Measurements from ENCODE around the gene IRX2.

DNA sequence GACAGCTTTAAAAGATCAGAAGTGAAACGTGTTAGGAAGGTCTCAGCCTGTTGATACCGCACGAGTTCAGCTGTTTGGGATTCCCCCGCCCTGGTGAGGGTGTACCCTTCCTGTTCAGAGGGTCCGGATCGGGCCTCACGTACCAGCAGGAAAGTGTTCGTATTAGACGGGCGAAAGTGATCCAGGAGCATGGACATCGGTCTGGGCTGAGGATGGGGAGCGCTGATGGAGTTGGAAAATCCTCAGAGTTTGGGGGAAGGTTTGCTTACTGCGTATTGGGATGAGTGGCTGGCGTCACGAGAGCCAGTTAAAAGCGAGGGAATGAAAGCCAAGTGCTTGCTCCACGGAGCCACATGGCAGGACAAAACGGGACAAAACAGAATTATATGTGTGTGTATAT lies 47.4 kb downstream of the IRX2 start:
- TF ChIP-seq CTCF (conservative IDR thresholded peaks at IDR 0.05): no peak
- TF ChIP-seq ZFX (IDR thresholded peaks at IDR 0.05): no peak
